HEK293T (cell line): ENCODE measurements around the gene SLC44A5.
"Not testable (repeated sequence)": the region's sequence is repeated elsewhere in the genome, so short reads cannot be mapped to it uniquely, and the experiment has no call there.

ENCODE experiments used
- CTCF ChIA-PET: fragments of 350-600 bp; formaldehyde crosslinking; extraction: SDS; loops from one replicate; lab custom pipeline; 2021; ENCODE audit warnings: antibody characterized with exemption, inconsistent platforms; lab: Yijun Ruan, JAX
- POLR2A ChIA-PET: fragments of 350-600 bp; formaldehyde crosslinking; extraction: SDS; loops from one replicate; lab custom pipeline; 2020; ENCODE audit warnings: antibody characterized with exemption, inconsistent platforms; lab: Yijun Ruan, JAX
- DNase-seq: peaks from one replicate; pipeline ENCODE4 v3.0.0; 2012; ENCODE audit warnings: mixed read lengths; ENCODE audit errors: extremely low spot score
- ARNT ChIP-seq: fragments of 450-650 bp; IDR thresholded peaks from 2 replicates; pipeline ENCODE4 v1.6.1; 2017; ENCODE audit warnings: mild to moderate bottlenecking
- BHLHE40 ChIP-seq: fragments of 450-650 bp; IDR thresholded peaks from 2 replicates; pipeline ENCODE4 v1.6.1; 2016; ENCODE audit warnings: mild to moderate bottlenecking, moderate library complexity, borderline replicate concordance
- CTBP1 ChIP-seq: fragments of 450-650 bp; IDR thresholded peaks from 2 replicates; pipeline ENCODE4 v1.6.1; 2016; ENCODE audit warnings: borderline replicate concordance
- ELF4 ChIP-seq: fragments of 450-650 bp; IDR thresholded peaks from 2 replicates; pipeline ENCODE4 v1.6.1; 2017; ENCODE audit warnings: antibody characterized with exemption
- FOXA1 ChIP-seq: fragments of 450-650 bp; IDR thresholded peaks from 2 replicates; pipeline ENCODE4 v1.6.1; 2016; ENCODE audit warnings: mild to moderate bottlenecking
- FOXK2 ChIP-seq: fragments of 450-650 bp; IDR thresholded peaks from 2 replicates; pipeline ENCODE4 v1.6.1; 2016; ENCODE audit warnings: mild to moderate bottlenecking
- FOXM1 ChIP-seq: fragments of 450-650 bp; IDR thresholded peaks from 2 replicates; pipeline ENCODE4 v1.6.1; 2017; ENCODE audit warnings: mild to moderate bottlenecking, borderline replicate concordance
- HDGF ChIP-seq: fragments of 450-650 bp; IDR thresholded peaks from 2 replicates; pipeline ENCODE4 v1.6.1; 2017; ENCODE audit warnings: antibody characterized with exemption, borderline replicate concordance
- L3MBTL2 ChIP-seq: fragments of 450-650 bp; conservative IDR thresholded peaks from 2 replicates; pipeline ENCODE4 v1.6.1; 2016; ENCODE audit warnings: mild to moderate bottlenecking
- LEF1 ChIP-seq: fragments of 450-650 bp; IDR thresholded peaks from 2 replicates; pipeline ENCODE4 v1.6.1; 2017; ENCODE audit warnings: mild to moderate bottlenecking, borderline replicate concordance
- NFRKB ChIP-seq: fragments of 450-650 bp; IDR thresholded peaks from 2 replicates; pipeline ENCODE4 v1.6.1; 2016; ENCODE audit warnings: mild to moderate bottlenecking, moderate library complexity
- PKNOX1 ChIP-seq: fragments of 450-650 bp; IDR thresholded peaks from 2 replicates; pipeline ENCODE4 v1.6.1; 2016
- SP1 ChIP-seq: fragments of 450-650 bp; IDR thresholded peaks from 2 replicates; pipeline ENCODE4 v1.6.1; 2017
- SUZ12 ChIP-seq: fragments of 450-650 bp; IDR thresholded peaks from 2 replicates; pipeline ENCODE4 v1.6.1; 2016; ENCODE audit warnings: mild to moderate bottlenecking
- TARDBP ChIP-seq: fragments of 450-650 bp; IDR thresholded peaks from 2 replicates; pipeline ENCODE4 v1.6.1; 2016
- ZNF384 ChIP-seq: fragments of 450-650 bp; IDR thresholded peaks from 2 replicates; pipeline ENCODE4 v1.6.1; 2016

Gene SLC44A5

GRCh38 chr1:75258351-75258750 lies 352.6 kb downstream of the SLC44A5 start:
- no peak for TF ChIP-seq ZNF384
- TF ChIP-seq ELF4 = no peak
- no peak for TF ChIP-seq TARDBP
- no peak for TF ChIP-seq FOXM1
- no peak for TF ChIP-seq FOXK2
- no peak for TF ChIP-seq PKNOX1
- TF ChIP-seq ARNT = no peak
- POLR2A ChIA-PET = no interaction called here
- CTCF ChIA-PET = interaction anchor here (0.6 kb wide), 1 partner anchor 374 kb away, joined by 7 read pairs; no protein-coding TSS in a partner anchor
- no peak for DNase-seq

GRCh38 chr1:75257424-75257823 lies 353.5 kb downstream of the SLC44A5 start:
- no peak for TF ChIP-seq L3MBTL2
- no peak for TF ChIP-seq SUZ12
- TF ChIP-seq ELF4 = no peak
- TF ChIP-seq FOXA1 = no peak
- TF ChIP-seq CTBP1 = no peak
- TF ChIP-seq FOXK2 = no peak
- TF ChIP-seq HDGF = no peak
- TF ChIP-seq NFRKB = no peak
- TF ChIP-seq PKNOX1 = no peak
- TF ChIP-seq ARNT = no peak
- TF ChIP-seq FOXM1 = no peak
- no peak for TF ChIP-seq TARDBP
- no peak for TF ChIP-seq BHLHE40
- no peak for TF ChIP-seq ZNF384
- TF ChIP-seq LEF1 = no peak
- no peak for TF ChIP-seq SP1
- ChIA-PET CTCF (interaction anchor here (1.2 kb wide), 1 partner anchor 9 kb away, joined by 3 read pairs; no protein-coding TSS in a partner anchor), POLR2A (no interaction called here)
- DNase-seq = no peak

- POLR2A ChIA-PET, DNase-seq, CTCF ChIA-PET: not testable (repeated sequence)
Measured at GRCh38 chr1:75250114-75250513, 360.8 kb downstream of the SLC44A5 start.

GRCh38 chr1:75245239-75245638 lies 365.7 kb downstream of the SLC44A5 start:
- ChIA-PET CTCF (interaction anchor here (0.6 kb wide), 1 partner anchor 281 kb away, joined by 5 read pairs; no protein-coding TSS in a partner anchor), POLR2A (no interaction called here)
- TF ChIP-seq FOXM1 (no peak), SUZ12 (no peak), FOXK2 (no peak), PKNOX1 (no peak), BHLHE40 (no peak), HDGF (no peak), LEF1 (no peak)
- DNase-seq = no peak

- ChIA-PET POLR2A (interaction anchor here (0.7 kb wide), 1 partner anchor 10 kb away, joined by 3 read pairs; no protein-coding TSS in a partner anchor), CTCF (interaction anchor here (0.9 kb wide), 1 partner anchor 10 kb away, joined by 3 read pairs; no protein-coding TSS in a partner anchor)
- no peak for DNase-seq
- TF ChIP-seq FOXA1 (no peak), ZNF384 (no peak), SP1 (no peak), CTBP1 (no peak), FOXM1 (no peak), NFRKB (no peak), ELF4 (no peak), TARDBP (no peak), HDGF (no peak), SUZ12 (no peak), LEF1 (no peak), ARNT (no peak), BHLHE40 (no peak)
Measured at GRCh38 chr1:75243124-75243523, 367.8 kb downstream of the SLC44A5 start.

GRCh38 chr1:75237316-75237715 lies 373.6 kb downstream of the SLC44A5 start:
- no peak for TF ChIP-seq HDGF
- CTCF ChIA-PET = interaction anchor here (0.9 kb wide), 1 partner anchor 353 kb away, joined by 3 read pairs; no protein-coding TSS in a partner anchor
- POLR2A ChIA-PET = no interaction called here
- DNase-seq = no peak

- POLR2A ChIA-PET = interaction anchor here (0.7 kb wide), 1 partner anchor 489 kb away, joined by 3 read pairs; no protein-coding TSS in a partner anchor
- no peak for TF ChIP-seq ZNF384
- TF ChIP-seq L3MBTL2 = no peak
- no peak for TF ChIP-seq FOXM1
- TF ChIP-seq TARDBP = no peak
- TF ChIP-seq FOXK2 = no peak
- TF ChIP-seq BHLHE40 = no peak
- TF ChIP-seq SP1 = no peak
- no peak for TF ChIP-seq CTBP1
- no peak for TF ChIP-seq FOXA1
- TF ChIP-seq HDGF = no peak
- TF ChIP-seq ELF4 = no peak
- no peak for TF ChIP-seq PKNOX1
- no peak for TF ChIP-seq NFRKB
- DNase-seq = no peak
- CTCF ChIA-PET = no interaction called here
Measured at GRCh38 chr1:75234562-75234961, 376.4 kb downstream of the SLC44A5 start.
